ENCODE data around the gene F10. TPM values are rescaled to one million over a fixed set of nuclear protein-coding genes. Genes with fewer than 3 reads are reported as not detected.

F10 gene
- total and polyA plus RNA-seq, 2 of the 13 experiments (the other 11 are each of a cell fraction or from before 2014, with no cell fraction given) = 58.4 to 237 TPM

- 0 out of 2 replicates have a peak, but pooled peaks have one; percentile 92 for TF ChIP-seq ZNF513 (CRISPR knock-in tag; conservative IDR thresholded peaks at IDR 0.05)
- TF ChIP-seq ZNF530 (CRISPR knock-in tag; IDR thresholded peaks at IDR 0.05; ENCODE audit: low read depth) = no peak
- no peak for TF ChIP-seq RNF219 (CRISPR knock-in tag; IDR thresholded peaks at IDR 0.05)
- peak; percentile 56 for TF ChIP-seq AHR (CRISPR knock-in tag; IDR thresholded peaks at IDR 0.05)
- TF ChIP-seq SOX6 (IDR thresholded peaks at IDR 0.05) = no peak
- TF ChIP-seq SOX6 (CRISPR knock-in tag; IDR thresholded peaks at IDR 0.05) = peak; percentile 75
- TF ChIP-seq ZNF839 (CRISPR knock-in tag; IDR thresholded peaks at IDR 0.05; ENCODE audit: borderline replicate concordance) = no peak; the same call in 1 of the 2 replicates
- TF ChIP-seq ATF7-NPFF (CRISPR knock-in tag; IDR thresholded peaks at IDR 0.05; ENCODE audit: low read depth) = 0 out of 2 replicates have a peak, but pooled peaks have one; percentile 74
- TF ChIP-seq GZF1 (CRISPR knock-in tag; IDR thresholded peaks at IDR 0.05) = peak; percentile 87; the same call in 1 of the 2 replicates
- no peak for TF ChIP-seq SOX13 (IDR thresholded peaks at IDR 0.05)
- TF ChIP-seq SOX13 (CRISPR knock-in tag; conservative IDR thresholded peaks at IDR 0.05 in 1 of 2, IDR thresholded peaks at IDR 0.05 in 1 of 2) = peak in 1 of 2 experiments; percentile 67; a peak in 1 of 4 replicates
- TF ChIP-seq MEIS2 (CRISPR knock-in tag; IDR thresholded peaks at IDR 0.05) = peak; percentile 95; the same call in 1 of the 2 replicates
- no peak for TF ChIP-seq MBD4 (IDR thresholded peaks at IDR 0.05; ENCODE audit: borderline replicate concordance, low read length)
- peak; percentile 48; the same call in 1 of the 2 replicates for TF ChIP-seq ZNF143 (CRISPR knock-in tag; IDR thresholded peaks at IDR 0.05)
- TF ChIP-seq ZSCAN12 (CRISPR knock-in tag; IDR thresholded peaks at IDR 0.05) = 0 out of 2 replicates have a peak, but pooled peaks have one; percentile 86
- TF ChIP-seq FOXP4 (CRISPR knock-in tag; IDR thresholded peaks at IDR 0.05) = peak; percentile 85
- TF ChIP-seq ZNF781 (CRISPR knock-in tag; IDR thresholded peaks at IDR 0.05; ENCODE audit: borderline replicate concordance, not compliant biosample characterization) = no peak
- no peak; the same call in 1 of the 2 replicates for TF ChIP-seq SNAPC4 (CRISPR knock-in tag; IDR thresholded peaks at IDR 0.05)
These were observed at the start of gene F10 (continued) for GRCh38 chr13:113122550-113123225.
